K562 (cell line): ENCODE data around the gene FAM110D. TPM values are rescaled to one million over a fixed set of nuclear protein-coding genes. Genes with fewer than 3 reads are reported as not detected.
A peak's percentile ranks its signal among the peaks of the same experiment; 100 is the strongest.

ENCODE experiments used
- ATAC-seq: fragments of 200-7000 bp; cut with Tn5 transposase; 3 replicates; pipeline ENCODE4 v1.9.1; 2020; ENCODE audit warnings: moderate library complexity
- BruUV-seq: library from RNA; stranded (reverse); fragments of 400-500 nt; replicated peaks from 2 replicates; lab custom pipeline; 2021; lab: Mats Ljungman, UMichigan
- CTCF ChIA-PET: fragments of 300-600 bp; formaldehyde crosslinking; extraction: SDS; loops from one replicate; lab custom pipeline; 2021; ENCODE audit warnings: low intra/inter-chr PET ratio; lab: Yijun Ruan, JAX
- POLR2A ChIA-PET: fragments of 300-600, 350-650 bp; sonication (Branson Sonifier 250); formaldehyde crosslinking; extraction: SDS; loops from one replicate; lab custom pipeline; 2021; ENCODE audit warnings: antibody characterized with exemption, inconsistent platforms; lab: Yijun Ruan, JAX
- DNase-seq, 4 experiments: peaks; one replicate each; pipeline versions ENCODE4 v3.0.0 to v3.0.0-alpha.2; 2011 to 2018; ENCODE audit warnings: low spot score in 3 of 4, mixed read lengths in 3 of 4; ENCODE audit errors: extremely low read depth in 1 of 4
- FAIRE-seq: peaks from 2 replicates; lab custom pipeline; 2011; peaks lifted over from hg19 to GRCh38; lab: Jason Lieb, UNC
- H2AFZ ChIP-seq: 2 replicates; pipeline ENCODE4 v1.6.0; 2011; ENCODE audit warnings: low read depth, low read length, control low read depth, inconsistent platforms
- H3K27ac ChIP-seq: fragments of 200-600 bp; 3 replicates; pipeline ENCODE4 v1.8.0; 2011; ENCODE audit warnings: low read depth, mild to moderate bottlenecking, control low read depth, inconsistent platforms, low read length, moderate library complexity, mixed read lengths; ENCODE audit errors: extremely low read depth
- H3K27me3 ChIP-seq, 2 experiments: fragments of 300-600 bp in 1 of 2; 2 replicates in 1 of 2; 3 replicates in 1 of 2; pipeline versions ENCODE4 v1.6.0 to v1.8.0; 2011; ENCODE audit warnings: inconsistent platforms in 2 of 2, low read length in 2 of 2, mild to moderate bottlenecking in 1 of 2, mixed read lengths in 1 of 2, moderate library complexity in 1 of 2; ENCODE audit not compliant: control insufficient read depth in 2 of 2, insufficient read depth in 2 of 2
- H3K36me3 ChIP-seq: fragments of 300-600 bp; 3 replicates; pipeline ENCODE4 v1.8.0; 2011; ENCODE audit warnings: mild to moderate bottlenecking, low read length, inconsistent platforms; ENCODE audit not compliant: control insufficient read depth, insufficient read depth
- H3K4me1 ChIP-seq, 2 experiments: fragments of 200-600 bp in 1 of 2; replicated peaks in 1 of 2; 2 replicates in 1 of 2; 3 replicates in 1 of 2; pipeline versions ENCODE4 v1.5.1 to v1.8.0; 2011; ENCODE audit warnings: inconsistent platforms in 2 of 2, low read length in 2 of 2, mild to moderate bottlenecking in 1 of 2, mixed read lengths in 1 of 2, moderate library complexity in 1 of 2; ENCODE audit not compliant: control insufficient read depth in 2 of 2, insufficient read depth in 2 of 2
- H3K4me2 ChIP-seq: 2 replicates; pipeline ENCODE4 v1.6.1; 2011; ENCODE audit warnings: low read length, control low read depth, inconsistent platforms, mixed read lengths; ENCODE audit not compliant: insufficient read depth
- H3K4me3 ChIP-seq: fragments of 200-600 bp; sonication (generic), shearing (Covaris generic); 2 replicates; pipeline ENCODE4 v1.5.1; 2016; ENCODE audit warnings: control low read depth, inconsistent platforms
- H3K79me2 ChIP-seq: fragments of 200-600 bp; 3 replicates; pipeline ENCODE4 v1.8.0; 2011; ENCODE audit warnings: low read length, inconsistent platforms; ENCODE audit not compliant: control insufficient read depth, insufficient read depth
- H3K9ac ChIP-seq, 2 experiments: 2 replicates each; pipeline versions ENCODE4 v1.6.0 to v1.6.1; 2011; ENCODE audit warnings: low read depth in 2 of 2, low read length in 2 of 2, control low read depth in 1 of 2, inconsistent platforms in 1 of 2, mild to moderate bottlenecking in 1 of 2, mixed read lengths in 1 of 2; ENCODE audit not compliant: insufficient read depth in 1 of 2
- H3K9me1 ChIP-seq: one replicate; pipeline ENCODE4 v1.6.0; 2011; ENCODE audit warnings: inconsistent platforms, mild to moderate bottlenecking, low read length, moderate library complexity; ENCODE audit not compliant: control insufficient read depth, insufficient read depth
- H3K9me3 ChIP-seq: replicated peaks from 2 replicates; pipeline ENCODE4 v1.5.1; 2011; ENCODE audit warnings: low read depth, low read length, inconsistent platforms; ENCODE audit not compliant: control insufficient read depth, insufficient read depth
- H4K20me1 ChIP-seq: replicated peaks from 2 replicates; pipeline ENCODE4 v1.6.1; 2011; ENCODE audit warnings: low read length, inconsistent platforms, mixed read lengths; ENCODE audit not compliant: control insufficient read depth, insufficient read depth
- ADNP ChIP-seq: fragments of 200-800 bp; sonication (Bioruptor generic); IDR thresholded peaks from 2 replicates; pipeline ENCODE4 v1.6.1; 2016; ENCODE audit warnings: missing genetic modification characterization, missing compliant biosample characterization
- CBFB ChIP-seq: sonication (generic); formaldehyde crosslinking; IDR thresholded peaks from 2 replicates; pipeline ENCODE4 v1.4.0; 2020; ENCODE audit warnings: mild to moderate bottlenecking, missing genetic modification reagents
- CBX5 ChIP-seq: IDR thresholded peaks from 2 replicates; pipeline ENCODE4 v1.6.1; 2014; ENCODE audit warnings: low read depth, borderline replicate concordance
- CREB1 ChIP-seq, 2 experiments: sonication (generic) in 1 of 2; formaldehyde crosslinking in 1 of 2; IDR thresholded peaks; 2 replicates each; pipeline versions ENCODE4 v1.6.1 to v1.8.0; 2012 to 2022; ENCODE audit warnings: inconsistent platforms in 1 of 2, mild to moderate bottlenecking in 1 of 2, missing genetic modification reagents in 1 of 2, moderate library complexity in 1 of 2
- CSDE1 ChIP-seq, 2 experiments: fragments of 450-650 bp; IDR thresholded peaks; 2 replicates each; pipeline ENCODE4 v1.6.1; 2016; ENCODE audit warnings: mild to moderate bottlenecking in 1 of 2
- HIVEP1 ChIP-seq: fragments of 250-450 bp; sonication (Bioruptor Pico); IDR thresholded peaks from 2 replicates; pipeline ENCODE4 v1.4.0; 2020; ENCODE audit warnings: mild to moderate bottlenecking
- MTA1 ChIP-seq: fragments of 450-650 bp; IDR thresholded peaks from 2 replicates; pipeline ENCODE4 v1.6.1; 2017; ENCODE audit warnings: borderline replicate concordance
- PHTF2 ChIP-seq: fragments of 250-450 bp; sonication (Bioruptor Pico); IDR thresholded peaks from 2 replicates; pipeline ENCODE4 v1.5.0; 2021; ENCODE audit warnings: mild to moderate bottlenecking
- RBBP5 ChIP-seq: fragments of 200-600 bp; sonication (generic); IDR thresholded peaks from 2 replicates; pipeline ENCODE4 v1.6.1; 2012; ENCODE audit warnings: borderline replicate concordance, mild to moderate bottlenecking, low read length, control low read depth, inconsistent platforms; ENCODE audit not compliant: insufficient read depth, poor library complexity, severe bottlenecking
- RFX1 ChIP-seq: fragments of 450-650 bp; IDR thresholded peaks from 2 replicates; pipeline ENCODE4 v1.6.1; 2016; ENCODE audit warnings: mild to moderate bottlenecking, moderate library complexity
- SAFB2 ChIP-seq: fragments of 200-400 bp; formaldehyde crosslinking; IDR thresholded peaks from 2 replicates; pipeline ENCODE4 v1.6.1; 2018; ENCODE audit warnings: borderline replicate concordance, low read length, low read depth, moderate library complexity; ENCODE audit not compliant: severe bottlenecking
- SIN3A ChIP-seq, 2 experiments: fragments of 150-350 bp in 1 of 2; IDR thresholded peaks; 2 replicates each; pipeline ENCODE4 v1.6.1; 2011 to 2016; ENCODE audit warnings: borderline replicate concordance in 2 of 2, low read depth in 2 of 2, low read length in 2 of 2, mild to moderate bottlenecking in 2 of 2, moderate library complexity in 2 of 2; ENCODE audit not compliant: control insufficient read depth in 1 of 2
- XRCC3 ChIP-seq: fragments of 450-650 bp; IDR thresholded peaks from 2 replicates; pipeline ENCODE4 v1.6.1; 2017; ENCODE audit warnings: mild to moderate bottlenecking, moderate library complexity
- ZNF561 ChIP-seq: fragments of 450-650 bp; formaldehyde crosslinking; conservative IDR thresholded peaks from 2 replicates; pipeline ENCODE4 v1.4.0; 2020; ENCODE audit warnings: mild to moderate bottlenecking, moderate library complexity
- WGBS: fragments of 100-300 bp; shearing (Covaris generic); methylation state at CpG from one replicate; pipeline ENCODE4 v1.1.6; 2016; ENCODE audit warnings: low coverage, mixed read lengths; ENCODE audit not compliant: insufficient coverage; ENCODE audit errors: missing lambda C conversion rate; 5-methylcytosine and 5-hydroxymethylcytosine counted together
- in situ Hi-C: fragments of 300-500 bp; cut with MboI; formaldehyde crosslinking; loops from 4 replicates; pipeline ENCODE4 v1.15.0; 2018; ENCODE audit warnings: inconsistent platforms, mixed read lengths
- intact Hi-C: fragments of 100-400 bp; cut with micrococcal nuclease; formaldehyde crosslinking; loops from 2 replicates; pipeline ENCODE4 v1.14.2; 2022
- polyA plus RNA-seq, 8 experiments: library from polyadenylated mRNA; depleted of rRNA in 4 of 8; stranded (reverse) in 5 of 8; unstranded in 3 of 8; fragments of >200 nt; fragmentation: Nextera tagmentation in 2 of 8; fragmentation: Illumina TruSeq in 1 of 8; extraction: Ambion mirVana in 2 of 8; extraction: Trizol in 1 of 8; gene quantifications; 2 replicates each; pipeline versions ENCODE4 v1.2.1 to v1.2.3, GENCODE V29; 2011 to 2014; ENCODE audit warnings: inconsistent platforms in 1 of 8, missing spikeins in 1 of 8
- total RNA-seq, 7 experiments: library from RNA; depleted of rRNA in 6 of 7; stranded (reverse); fragments of >200 nt in 6 of 7; fragmentation: Illumina TruSeq in 2 of 7; extraction: Trizol in 2 of 7; gene quantifications; 2 replicates each; pipeline versions ENCODE4 v1.2.1 to v1.2.3, GENCODE V29; 2011 to 2021; ENCODE audit warnings: low replicate concordance in 1 of 7
- TF ChIP-seq, protein P1 (sequence below): sonication (generic); formaldehyde crosslinking; IDR thresholded peaks from 2 replicates; pipeline ENCODE4 v1.9.0; 2022; ENCODE audit warnings: mild to moderate bottlenecking, missing genetic modification reagents
- TF ChIP-seq, protein P2 (sequence below): fragments of 250-450 bp; sonication (Bioruptor Pico); IDR thresholded peaks from 2 replicates; pipeline ENCODE4 v1.8.0; 2021; ENCODE audit warnings: borderline replicate concordance, mild to moderate bottlenecking, moderate library complexity; ENCODE audit not compliant: poor library complexity, severe bottlenecking
- TF ChIP-seq, protein P3 (sequence below): sonication (generic); formaldehyde crosslinking; IDR thresholded peaks from 2 replicates; pipeline ENCODE4 v1.8.0; 2022; ENCODE audit warnings: mild to moderate bottlenecking, missing genetic modification reagents
- TF ChIP-seq, protein P4 (sequence below): fragments of 450-650 bp; conservative IDR thresholded peaks from 2 replicates; pipeline ENCODE4 v1.6.1; 2016; ENCODE audit warnings: missing genetic modification characterization, low read depth, mild to moderate bottlenecking, control low read depth, missing compliant biosample characterization

Gene FAM110D
- total and polyA plus RNA-seq, 9 of the 15 experiments (the other 6 are each of a cell fraction or from before 2014, with no cell fraction given), result 0.04 to 1.1 (median 0.33) TPM

DNA sequence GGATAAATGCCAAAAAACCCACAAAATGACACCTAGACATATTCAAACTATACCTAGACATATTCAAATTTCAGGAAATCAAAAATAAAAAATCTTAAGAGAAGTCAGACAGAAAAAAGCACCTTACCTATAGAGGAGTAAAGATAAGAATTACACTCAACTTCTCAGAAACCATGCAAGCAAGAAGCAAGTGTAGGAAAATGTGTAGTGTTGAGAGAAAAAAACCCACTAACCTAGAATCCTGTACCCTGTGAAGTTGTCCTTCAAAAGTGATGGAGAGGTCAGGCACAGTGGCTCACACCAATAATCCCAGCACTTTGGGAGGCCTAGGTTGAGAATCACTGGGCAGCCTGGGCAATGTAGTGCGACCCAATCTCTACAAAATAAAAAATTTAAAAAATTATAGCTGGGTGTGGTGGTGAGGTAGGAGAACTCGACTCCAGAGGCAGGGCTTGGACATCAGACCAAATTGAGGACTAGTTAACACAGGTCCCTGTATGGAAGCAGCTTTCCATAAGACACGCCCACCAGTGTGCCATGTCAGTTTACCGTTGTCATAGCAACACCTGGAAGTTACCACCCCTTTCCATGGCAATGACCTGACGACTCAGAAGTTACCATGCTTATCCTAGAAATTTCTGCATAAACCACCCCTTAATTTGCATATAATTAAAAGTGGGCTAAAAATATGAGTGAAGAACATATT lies 26.6 kb upstream of the FAM110D start:
- Histone ChIP-seq H3K36me3 (no peaks in the 10 kb centered on the region), H3K4me1 (peaks cover 28 to 45% of the 10 kb centered on the region in 2 experiments), H3K27ac (peak overlapping the region; percentile 29; the same call in 2 of the 3 replicates), H3K4me2 (no peak overlapping the region; the same call in 1 of the 2 replicates), H3K9me1 (no peaks in the 10 kb centered on the region), H3K9ac (no peak overlapping the region), H3K27me3 (no peaks in the 10 kb centered on the region), H3K9me3 (no peaks in the 10 kb centered on the region), H3K79me2 (peaks cover 11% of the 10 kb centered on the region), H3K4me3 (no peak overlapping the region), H2AFZ (peak overlapping the region; percentile 67), H4K20me1 (no peaks in the 10 kb centered on the region)
- 45% methylated on average over 5 of the region's 5 CpGs for WGBS
- ATAC-seq, result peak; percentile 74
- ChIA-PET POLR2A (interaction anchor here (0.9 to 1.3 kb wide), 5 partner anchors 9 to 96 kb away, joined by 3 to 4 read pairs (median 3); no protein-coding TSS in a partner anchor), CTCF (no interaction called here)
- peak in 2 of 4 experiments; percentile 60 to 82 for DNase-seq
- in situ Hi-C loops, result no loop called here
- BruUV-seq, result no TSS peak
- peak; percentile 65 for FAIRE-seq
- intact Hi-C loops, result no loop called here
- TF ChIP-seq ADNP (tag), result no peak
- peak; percentile 100 for TF ChIP-seq RFX1
- TF ChIP-seq, protein P1, sequence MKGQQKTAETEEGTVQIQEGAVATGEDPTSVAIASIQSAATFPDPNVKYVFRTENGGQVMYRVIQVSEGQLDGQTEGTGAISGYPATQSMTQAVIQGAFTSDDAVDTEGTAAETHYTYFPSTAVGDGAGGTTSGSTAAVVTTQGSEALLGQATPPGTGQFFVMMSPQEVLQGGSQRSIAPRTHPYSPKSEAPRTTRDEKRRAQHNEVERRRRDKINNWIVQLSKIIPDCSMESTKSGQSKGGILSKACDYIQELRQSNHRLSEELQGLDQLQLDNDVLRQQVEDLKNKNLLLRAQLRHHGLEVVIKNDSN (CRISPR knock-in tag), result no peak
- TF ChIP-seq, protein P2, sequence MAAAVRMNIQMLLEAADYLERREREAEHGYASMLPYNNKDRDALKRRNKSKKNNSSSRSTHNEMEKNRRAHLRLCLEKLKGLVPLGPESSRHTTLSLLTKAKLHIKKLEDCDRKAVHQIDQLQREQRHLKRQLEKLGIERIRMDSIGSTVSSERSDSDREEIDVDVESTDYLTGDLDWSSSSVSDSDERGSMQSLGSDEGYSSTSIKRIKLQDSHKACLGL (CRISPR knock-in tag), result no peak
- no peak for TF ChIP-seq HIVEP1 (CRISPR knock-in tag)
- TF ChIP-seq CREB1 (IDR thresholded peaks at IDR 0.05), result no peak
- TF ChIP-seq CREB1 (CRISPR knock-in tag; IDR thresholded peaks at IDR 0.05), result no peak
- no peak for TF ChIP-seq SIN3A (IDR thresholded peaks at IDR 0.05; ENCODE audit: borderline replicate concordance in 2 of 2, control insufficient read depth in 1 of 2, low read depth in 2 of 2, low read length in 2 of 2)
- TF ChIP-seq SAFB2, result no peak
- TF ChIP-seq CBFB (CRISPR knock-in tag), result no peak
- TF ChIP-seq ZNF561, result no peak
- no peak for TF ChIP-seq XRCC3
- TF ChIP-seq, protein P3, sequence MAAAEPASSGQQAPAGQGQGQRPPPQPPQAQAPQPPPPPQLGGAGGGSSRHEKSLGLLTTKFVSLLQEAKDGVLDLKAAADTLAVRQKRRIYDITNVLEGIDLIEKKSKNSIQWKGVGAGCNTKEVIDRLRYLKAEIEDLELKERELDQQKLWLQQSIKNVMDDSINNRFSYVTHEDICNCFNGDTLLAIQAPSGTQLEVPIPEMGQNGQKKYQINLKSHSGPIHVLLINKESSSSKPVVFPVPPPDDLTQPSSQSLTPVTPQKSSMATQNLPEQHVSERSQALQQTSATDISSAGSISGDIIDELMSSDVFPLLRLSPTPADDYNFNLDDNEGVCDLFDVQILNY, result no peak
- no peak for TF ChIP-seq RBBP5
- TF ChIP-seq MTA1, result no peak
- no peak for TF ChIP-seq CBX5
- TF ChIP-seq, protein P4, sequence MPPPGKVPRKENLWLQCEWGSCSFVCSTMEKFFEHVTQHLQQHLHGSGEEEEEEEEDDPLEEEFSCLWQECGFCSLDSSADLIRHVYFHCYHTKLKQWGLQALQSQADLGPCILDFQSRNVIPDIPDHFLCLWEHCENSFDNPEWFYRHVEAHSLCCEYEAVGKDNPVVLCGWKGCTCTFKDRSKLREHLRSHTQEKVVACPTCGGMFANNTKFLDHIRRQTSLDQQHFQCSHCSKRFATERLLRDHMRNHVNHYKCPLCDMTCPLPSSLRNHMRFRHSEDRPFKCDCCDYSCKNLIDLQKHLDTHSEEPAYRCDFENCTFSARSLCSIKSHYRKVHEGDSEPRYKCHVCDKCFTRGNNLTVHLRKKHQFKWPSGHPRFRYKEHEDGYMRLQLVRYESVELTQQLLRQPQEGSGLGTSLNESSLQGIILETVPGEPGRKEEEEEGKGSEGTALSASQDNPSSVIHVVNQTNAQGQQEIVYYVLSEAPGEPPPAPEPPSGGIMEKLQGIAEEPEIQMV (tag), result peak; percentile 53; the same call in 1 of the 2 replicates
- TF ChIP-seq PHTF2 (CRISPR knock-in tag), result no peak
- TF ChIP-seq CSDE1 (IDR thresholded peaks at IDR 0.05), result peak in 1 of 2 experiments; percentile 97; a peak in 2 of 4 replicates
